Measurements from ENCODE around the gene EFS.

The EFS gene

DNA sequence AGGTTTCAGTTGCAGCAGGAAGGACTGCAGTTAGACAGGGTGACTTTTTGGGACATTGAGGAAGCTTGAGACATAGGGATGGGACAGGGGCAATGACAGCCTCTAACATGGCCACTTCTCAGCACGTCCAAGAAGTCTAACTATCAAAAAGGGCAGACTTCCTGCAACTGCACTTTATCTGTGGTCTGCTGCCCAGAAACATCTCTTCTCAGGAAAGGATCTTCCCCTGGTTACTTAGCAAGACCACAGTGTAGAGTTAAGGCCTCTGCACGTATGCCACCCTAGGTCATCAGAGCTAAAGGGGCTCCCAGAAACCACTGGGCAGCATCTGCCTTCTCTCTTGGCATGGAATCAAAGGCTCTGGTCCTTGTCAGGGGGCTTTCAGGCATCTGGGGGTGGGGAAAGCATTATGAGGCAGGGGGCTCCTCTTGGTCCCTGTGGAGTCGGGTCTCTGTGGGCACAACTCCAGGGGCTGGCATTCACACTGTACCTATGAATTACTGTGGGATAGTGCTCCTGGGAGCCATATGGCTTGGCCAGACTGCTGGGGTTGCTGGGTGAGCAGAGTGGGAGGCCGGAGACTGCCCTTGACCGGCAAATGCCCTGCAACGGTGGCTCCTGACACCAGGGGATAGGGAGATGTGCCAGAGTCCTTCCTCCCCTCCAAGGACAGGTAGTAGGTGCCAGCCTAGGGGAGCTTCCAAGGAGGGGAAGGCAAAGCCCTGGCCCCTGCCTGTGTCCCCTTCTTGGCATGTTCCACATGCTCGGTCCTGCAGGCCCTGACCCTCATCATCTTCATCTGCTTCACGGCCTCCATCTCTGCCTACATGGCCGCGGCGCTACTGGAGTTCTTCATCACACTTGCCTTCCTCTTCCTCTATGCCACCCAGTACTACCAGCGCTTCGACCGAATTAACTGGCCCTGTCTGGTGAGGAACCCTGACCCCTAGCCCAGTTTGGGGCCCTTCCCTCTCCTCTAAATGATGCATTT lies 12.9 kb upstream of the EFS start:
- DNase-seq: no peak

DNA sequence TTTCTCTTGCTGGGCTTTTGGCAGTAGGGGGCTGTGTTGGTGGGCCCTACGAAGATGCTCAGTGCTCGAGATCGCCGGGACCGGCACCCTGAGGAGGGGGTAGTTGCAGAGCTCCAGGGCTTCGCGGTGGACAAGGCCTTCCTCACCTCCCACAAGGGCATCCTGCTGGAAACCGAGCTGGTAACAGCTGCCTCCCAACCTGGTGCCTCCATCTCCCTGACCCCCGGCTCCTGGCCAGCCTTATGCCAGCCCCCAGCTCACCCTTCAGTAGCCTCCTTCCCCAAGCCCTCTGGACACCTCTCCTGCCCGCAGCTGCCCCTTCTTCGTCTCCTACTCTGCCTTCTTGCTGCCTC lies 12.2 kb upstream of the EFS start:
- DNase-seq: no peak

DNA sequence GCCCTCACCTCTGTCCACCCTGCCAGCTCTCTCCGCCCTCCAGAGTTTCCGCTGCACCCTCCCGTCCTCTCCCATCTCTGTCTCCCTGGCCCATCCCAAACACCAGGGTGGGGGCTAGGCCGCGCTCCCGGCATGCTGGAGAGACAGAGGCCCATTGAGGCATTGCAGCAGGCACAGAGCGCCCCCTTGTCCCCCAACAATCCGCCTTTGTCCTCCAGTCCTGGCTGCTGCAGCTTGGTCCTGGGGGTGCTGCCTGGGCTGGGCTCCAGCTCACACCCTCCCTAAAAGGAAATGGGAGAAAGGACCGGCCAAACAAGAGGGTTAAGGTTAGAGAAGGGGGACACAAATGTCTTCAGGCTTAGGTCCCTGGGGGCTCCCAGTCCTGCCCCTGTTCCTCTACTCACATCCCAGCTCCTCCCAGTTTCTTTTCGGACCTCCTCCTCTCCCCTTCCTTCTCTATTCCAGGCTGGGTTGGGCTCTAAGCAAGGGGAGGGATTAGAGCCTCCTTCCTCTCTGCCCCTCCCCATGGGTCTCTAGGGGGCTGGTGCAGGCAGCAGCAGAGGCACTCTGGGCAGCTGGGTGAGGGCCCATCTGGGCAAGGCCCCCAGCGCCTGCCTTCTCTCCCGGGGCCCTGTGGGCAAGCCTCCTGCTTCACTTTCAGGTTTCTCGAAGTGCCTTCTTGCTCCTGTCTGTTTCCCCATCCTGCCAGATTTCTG lies 11.7 kb upstream of the EFS start, which contains the start of gene CMTM5:
CMTM5 (plus strand) TSS at position 565 of the 716 bp plus-strand sequence. CDS start 206 bp downstream, outside the sequence.
- no peak for DNase-seq

DNA sequence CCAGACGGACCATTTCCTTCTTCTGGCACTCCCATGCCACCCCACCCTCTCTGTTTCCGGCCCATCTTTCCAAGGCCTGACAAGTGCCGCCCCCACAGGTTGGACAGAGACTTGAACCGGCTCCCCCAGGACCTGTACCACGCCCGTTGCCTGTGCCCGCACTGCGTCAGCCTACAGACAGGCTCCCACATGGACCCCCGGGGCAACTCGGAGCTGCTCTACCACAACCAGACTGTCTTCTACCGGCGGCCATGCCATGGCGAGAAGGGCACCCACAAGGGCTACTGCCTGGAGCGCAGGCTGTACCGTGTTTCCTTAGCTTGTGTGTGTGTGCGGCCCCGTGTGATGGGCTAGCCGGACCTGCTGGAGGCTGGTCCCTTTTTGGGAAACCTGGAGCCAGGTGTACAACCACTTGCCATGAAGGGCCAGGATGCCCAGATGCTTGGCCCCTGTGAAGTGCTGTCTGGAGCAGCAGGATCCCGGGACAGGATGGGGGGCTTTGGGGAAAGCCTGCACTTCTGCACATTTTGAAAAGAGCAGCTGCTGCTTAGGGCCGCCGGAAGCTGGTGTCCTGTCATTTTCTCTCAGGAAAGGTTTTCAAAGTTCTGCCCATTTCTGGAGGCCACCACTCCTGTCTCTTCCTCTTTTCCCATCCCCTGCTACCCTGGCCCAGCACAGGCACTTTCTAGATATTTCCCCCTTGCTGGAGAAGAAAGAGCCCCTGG lies 10.7 kb upstream of the EFS start:
- DNase-seq: no peak

DNA sequence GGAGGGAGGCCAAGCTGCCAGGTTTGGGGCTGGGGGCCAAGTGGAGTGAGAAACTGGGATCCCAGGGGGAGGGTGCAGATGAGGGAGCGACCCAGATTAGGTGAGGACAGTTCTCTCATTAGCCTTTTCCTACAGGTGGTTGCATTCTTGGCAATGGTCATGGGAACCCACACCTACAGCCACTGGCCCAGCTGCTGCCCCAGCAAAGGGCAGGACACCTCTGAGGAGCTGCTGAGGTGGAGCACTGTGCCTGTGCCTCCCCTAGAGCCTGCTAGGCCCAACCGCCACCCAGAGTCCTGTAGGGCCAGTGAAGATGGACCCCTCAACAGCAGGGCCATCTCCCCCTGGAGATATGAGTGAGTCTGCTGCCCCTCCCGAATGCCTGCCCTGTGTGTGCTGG lies 8.1 kb upstream of the EFS start:
- DNase-seq: no peak

DNA sequence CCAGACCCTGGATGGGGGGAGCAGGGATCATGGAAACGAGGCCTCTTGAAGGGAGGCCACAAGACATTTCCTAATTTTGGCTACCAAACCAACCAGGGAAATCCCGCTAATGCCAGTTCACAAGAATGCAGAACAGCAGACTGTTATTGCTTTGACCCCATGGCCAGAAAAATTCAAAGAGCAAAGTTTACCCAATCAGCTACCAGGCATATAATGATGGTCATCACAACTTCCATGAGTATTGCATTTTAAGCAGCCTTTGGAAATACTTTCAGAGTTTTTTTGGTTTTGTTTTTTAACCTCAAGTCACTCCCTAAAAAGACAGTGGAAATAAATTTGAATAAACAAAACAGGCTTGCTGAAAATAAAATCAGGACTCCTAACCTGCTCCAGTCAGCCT lies 7.5 kb upstream of the EFS start, which contains the start of gene IL25:
IL25 (plus strand) TSS at position 301 of the 400 bp plus-strand sequence.
- no peak for DNase-seq

DNA sequence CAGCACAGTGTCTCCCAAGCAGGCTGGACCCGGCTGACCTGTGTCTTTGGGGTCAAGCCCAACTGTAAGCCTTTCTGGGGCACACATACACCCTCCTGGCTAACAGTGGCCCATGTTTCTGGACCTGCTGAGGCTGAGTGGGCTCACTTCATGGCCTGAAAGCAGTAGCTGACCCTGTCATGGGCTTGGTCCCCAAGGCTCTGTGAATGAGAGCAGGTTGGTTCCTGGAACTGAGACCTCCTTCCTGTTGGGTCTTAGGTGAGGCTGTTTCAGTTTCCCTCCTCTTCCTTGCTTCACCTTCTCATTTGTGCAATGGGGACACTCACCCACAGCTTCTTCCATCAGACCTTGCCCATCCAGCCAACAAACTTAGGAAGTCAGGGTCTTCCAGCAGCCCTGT lies 6.9 kb upstream of the EFS start:
- no peak for DNase-seq

DNA sequence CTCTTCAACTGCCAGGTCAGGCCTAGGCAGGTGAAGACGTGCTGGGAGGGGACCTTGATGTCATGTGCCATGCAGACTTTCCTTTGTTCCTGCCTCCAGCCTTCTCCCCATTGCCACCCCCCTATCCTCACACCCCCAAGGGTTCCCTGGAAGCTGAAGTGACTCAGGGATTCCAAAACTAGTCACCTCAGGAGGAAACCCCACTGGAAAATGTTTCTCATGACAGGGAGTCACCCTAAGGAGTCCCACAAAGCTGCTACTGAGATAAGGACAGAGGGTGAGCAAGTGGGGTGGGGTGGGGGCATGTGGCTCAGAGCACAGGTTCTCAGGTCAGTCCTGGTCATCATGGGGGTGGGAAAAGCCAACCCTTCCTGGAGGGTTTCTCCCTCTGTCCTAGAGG lies 5.2 kb upstream of the EFS start:
- DNase-seq: no peak

DNA sequence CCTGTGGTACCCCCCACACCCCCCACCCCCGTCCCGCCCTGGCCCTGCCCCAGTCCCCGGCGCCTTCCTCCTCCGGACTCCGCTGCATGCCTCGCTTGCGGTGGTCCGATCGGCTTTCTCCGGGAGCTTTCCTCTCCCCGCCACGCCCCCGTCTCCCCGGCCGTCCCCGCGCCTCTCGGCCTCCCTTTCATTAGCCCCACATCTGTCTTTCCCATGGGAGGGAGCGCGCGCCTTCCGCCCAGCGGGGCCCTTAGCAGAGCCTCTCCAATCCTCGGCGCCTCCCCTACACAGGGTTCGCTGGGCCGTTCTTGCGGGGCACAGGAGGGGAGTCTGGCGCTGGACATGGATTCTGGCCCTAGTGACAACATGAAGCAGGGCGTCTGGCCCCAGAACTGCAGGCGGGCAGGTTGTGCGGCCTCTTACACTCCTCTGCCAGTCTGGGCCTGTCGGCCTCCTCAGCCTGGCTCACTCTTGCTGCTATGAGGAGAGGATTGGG lies 1.5 kb upstream of the EFS start:
- no peak for DNase-seq

DNA sequence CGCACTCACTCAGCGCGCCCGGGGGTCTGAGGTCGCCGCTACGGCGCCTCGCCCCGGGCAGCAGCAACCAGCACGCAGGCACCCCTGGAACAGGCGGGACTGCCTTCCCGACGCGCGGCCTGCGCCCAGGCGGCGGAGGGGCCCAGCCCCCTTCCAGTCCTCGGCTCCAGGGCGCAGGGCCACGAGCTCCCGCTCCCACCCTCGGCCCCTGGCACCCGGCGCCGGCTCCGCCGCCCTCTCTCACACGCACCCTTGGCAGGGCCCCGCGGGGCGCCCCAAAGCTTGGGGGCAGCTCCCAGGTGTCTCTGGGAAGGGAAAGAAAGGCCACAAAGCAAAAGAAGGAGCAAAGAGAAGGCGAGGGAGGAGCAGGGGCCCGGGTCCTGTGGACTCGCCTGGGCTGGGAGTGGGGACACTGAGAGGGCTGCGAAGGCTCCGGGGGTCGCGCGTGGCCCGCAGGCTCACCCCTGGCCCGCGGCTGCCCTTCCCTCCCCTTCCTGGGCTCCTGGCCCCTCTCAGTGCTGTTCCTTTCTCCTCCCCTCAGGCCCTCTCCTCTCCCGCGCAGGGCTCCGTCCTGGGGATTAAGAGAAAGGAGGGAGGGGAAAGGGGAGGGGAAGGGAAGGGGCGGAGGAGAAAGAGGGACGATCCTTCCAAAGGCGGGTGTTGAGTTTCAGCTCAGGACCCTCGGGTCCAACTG lies 907 bp upstream of the EFS start:
- DNase-seq: peak in 1 of 3 experiments; percentile 42

DNA sequence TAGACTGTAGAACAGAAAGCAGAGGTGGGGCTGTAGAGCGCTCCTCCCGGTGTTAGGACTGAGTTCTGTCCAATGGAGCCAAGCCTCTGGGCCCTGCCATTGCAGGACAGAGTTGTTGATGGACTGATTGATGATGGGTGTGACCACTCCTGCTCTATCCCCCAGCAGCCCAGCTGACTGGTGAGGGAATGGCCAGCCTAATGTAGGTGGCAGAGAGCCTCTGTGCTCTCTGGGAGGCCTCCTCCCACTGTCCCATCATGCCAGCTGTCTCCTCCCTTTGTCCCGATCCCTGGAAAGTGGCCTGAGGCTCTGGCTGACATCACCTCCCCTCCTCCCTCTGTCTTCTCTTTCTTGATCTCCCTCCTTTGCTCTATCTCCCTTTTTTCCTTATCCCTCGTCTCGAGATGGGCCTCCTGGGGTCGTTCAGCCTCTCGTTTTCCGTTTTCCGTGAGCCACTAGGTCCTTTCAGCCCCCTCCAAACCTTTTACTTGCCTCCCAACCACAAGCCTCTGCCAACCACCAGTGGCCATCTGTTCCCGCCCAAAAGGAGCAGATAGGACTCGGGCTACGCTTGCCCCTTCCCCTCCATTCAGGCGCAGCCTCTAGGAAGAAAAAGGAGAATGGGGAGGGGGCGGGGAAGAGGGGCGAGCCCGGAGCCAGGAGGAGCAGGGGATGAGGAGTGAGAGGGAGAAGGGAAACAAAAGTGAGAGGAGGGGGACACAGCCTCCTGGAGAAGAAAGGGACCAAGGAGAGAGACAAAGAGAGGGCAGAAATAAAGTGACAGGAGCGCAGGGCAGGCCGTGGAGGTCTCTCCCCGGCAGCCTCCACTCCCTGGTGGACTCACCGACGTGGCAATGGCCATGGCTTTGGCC lies 572 bp downstream of the EFS start:
- no peak for DNase-seq

DNA sequence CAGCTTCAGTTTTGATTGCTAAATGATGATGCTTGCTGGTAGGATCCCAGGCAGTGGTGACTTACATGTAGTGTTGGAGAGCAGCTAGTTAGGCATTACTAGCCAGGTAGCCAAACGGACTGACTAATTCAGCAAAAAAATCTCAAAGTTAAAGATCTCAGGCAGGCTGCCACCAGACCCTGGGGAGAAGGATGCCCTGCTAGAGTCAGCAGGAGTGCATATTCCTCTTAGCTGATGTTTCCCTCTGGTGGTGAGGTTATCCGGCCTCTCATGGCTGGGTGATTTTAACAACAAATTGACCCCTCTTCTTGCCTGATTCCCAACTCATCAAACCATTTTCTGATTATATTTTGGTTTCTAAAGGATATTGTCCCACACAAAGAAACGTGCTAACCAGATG lies 2.8 kb downstream of the EFS start:
- peak in 1 of 3 experiments; percentile 20 for DNase-seq

DNA sequence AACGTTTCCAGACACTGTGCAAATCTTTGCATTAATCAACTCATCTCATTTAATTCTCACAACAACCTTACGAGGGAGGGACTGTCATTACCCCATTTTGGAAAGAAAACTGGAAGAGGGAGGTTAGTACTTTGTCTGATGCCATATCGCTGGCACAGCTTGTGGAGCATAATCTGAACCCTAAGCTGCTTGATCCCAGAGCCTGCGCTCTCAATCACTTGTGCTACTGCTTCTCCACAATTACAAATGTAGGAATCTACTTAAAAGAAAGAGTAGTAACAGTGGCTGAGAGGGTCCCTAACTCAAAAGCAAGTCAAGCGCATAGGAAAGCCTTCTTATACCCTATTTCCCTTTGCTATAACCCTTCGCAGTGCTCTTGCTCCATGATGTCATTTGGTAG lies 3.2 kb downstream of the EFS start:
- DNase-seq: no peak

DNA sequence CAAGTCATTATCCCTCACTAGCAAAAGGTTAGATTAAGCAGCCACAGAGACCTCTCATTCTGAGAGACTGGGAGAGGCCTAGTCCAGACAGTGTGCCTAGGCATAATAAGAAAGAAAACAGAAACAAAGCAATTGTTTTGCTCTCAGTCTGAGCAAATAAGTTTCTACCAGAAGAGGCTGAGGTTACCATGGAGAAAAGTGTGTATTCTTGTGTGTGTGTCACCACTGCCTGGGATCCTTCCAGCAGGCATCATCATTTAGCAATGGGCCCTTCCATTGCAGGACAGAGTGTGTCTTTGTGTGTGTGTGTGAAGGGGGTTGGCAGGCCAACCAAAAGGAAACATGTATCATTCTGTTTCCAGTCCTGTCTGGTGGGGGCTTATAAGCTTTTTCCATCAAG lies 3.7 kb downstream of the EFS start:
- DNase-seq: no peak

DNA sequence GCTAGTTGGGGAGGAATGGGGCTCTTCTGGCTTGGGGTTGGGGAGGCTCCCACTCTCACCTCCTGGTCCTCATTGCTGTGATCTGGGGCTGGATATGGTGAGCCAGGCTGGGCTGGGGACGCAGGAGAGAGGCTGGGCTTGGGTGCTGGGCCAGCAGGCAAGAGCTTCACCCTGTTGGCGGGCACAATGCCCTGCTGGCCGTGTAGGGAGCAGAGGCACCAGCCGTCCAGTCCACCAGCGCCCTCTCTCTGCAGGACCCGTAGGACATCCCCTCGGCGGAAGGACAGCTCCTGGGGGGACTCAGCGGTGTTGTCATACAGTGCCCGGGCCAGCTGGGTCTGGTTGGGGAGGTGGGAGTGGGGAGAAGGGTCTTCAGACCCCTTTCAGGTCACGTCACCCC lies 4.5 kb downstream of the EFS start:
- no peak for DNase-seq

DNA sequence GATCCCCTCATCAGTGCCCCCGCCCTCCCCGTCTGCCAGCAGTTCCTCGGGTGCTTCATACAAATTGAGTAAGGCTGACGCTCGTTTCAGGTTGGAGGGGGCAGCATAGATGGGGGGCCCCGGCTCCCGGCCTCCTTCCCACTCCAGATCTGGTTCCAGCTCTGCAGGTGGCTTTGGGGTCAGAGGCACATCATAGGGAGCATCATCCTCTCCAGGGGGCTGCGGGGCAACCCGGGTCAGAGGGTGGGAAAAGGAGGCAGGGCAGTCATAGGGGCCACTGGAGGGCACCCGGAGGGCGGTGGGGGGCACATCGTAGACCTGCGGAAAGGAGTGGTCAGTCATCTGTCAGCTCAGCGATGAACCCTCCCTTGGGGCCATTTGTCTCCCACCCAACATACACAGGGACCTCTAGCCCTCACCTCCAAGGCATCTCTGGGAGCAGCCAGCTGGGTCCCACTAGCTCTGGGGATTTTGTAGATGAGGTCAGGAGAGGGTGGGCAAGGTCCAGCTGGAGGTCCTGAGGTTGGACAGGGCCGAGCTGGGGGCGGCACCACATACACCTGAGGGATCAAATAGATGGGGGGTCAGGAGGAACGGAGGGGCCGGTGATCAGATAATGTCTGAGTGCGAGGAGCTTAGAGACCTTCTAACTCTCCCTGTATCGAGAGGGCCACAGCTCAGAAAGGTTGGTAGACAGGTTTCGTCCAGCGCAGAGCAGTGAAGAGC lies 5.1 kb downstream of the EFS start:
- no peak for DNase-seq

DNA sequence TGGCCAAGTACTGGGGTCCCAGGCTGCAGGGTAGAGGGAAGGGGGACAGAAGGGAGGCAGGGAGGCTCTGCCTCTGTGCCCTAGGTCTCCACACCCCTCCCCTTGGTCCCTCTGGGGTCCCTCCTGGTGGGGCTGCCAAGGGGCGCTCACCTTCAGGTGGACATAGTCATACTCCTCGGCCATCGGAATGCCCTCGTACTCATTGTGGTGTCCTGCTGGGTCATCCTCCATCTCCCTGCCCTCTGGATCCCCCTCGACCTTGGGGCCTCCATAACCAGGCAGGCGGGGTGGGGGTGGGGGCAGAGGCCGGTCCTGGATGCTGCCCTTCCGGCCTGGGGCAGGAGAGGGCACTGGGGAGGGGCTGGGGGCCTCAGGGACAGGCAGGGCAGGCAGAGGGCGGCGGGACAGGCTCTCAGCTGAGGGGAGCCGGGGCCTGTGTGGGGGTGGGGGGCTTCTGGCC lies 5.8 kb downstream of the EFS start:
- DNase-seq: no peak

DNA sequence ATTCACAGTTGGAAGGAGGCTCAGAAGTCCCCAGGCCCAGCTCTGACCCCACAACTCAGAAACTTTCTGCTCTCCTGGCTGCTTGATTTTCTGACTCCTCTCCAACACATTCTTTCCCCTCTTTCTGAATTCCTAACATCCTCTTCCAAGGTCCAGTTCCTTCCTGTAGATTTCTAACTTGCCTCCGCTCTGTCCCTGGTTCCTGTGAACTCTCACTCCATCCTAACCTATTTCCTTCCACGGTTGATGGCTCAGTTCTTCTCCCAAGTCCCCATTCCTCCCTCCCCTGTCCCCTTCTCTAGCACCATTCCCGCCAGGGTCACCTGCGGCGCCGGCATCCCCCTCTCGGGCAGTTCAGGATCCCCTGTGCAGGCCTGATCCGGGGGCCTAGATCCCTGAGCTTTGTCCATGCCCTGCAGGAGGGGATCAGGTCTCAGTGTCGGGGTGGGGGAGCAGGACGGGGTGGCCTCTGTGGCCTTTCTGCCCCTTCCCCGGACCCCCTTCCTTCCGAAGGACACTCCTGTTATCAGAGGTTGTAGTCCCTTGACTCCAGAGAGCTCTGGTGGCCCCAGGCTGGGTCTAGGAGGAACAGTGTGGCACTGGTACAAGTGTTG lies 6.3 kb downstream of the EFS start:
- no peak for DNase-seq

DNA sequence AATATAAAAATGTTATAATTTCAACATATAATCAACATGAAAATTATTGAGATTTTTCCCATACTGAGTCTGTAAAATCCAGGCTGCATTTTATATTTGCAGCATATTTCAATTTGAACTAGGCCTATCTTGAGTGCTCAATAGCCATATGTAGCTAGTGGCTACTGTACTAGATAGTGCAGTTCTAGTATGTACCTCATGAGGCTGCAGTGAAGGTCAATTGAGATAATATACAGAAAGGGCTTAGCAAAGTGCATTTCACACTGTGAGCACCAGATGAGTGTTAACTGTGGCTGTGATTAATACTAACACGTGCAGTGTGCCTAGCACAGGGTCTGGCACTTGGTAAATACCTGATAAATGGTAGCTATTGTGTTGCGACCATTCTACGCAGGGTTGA lies 6.9 kb downstream of the EFS start:
- no peak for DNase-seq

DNA sequence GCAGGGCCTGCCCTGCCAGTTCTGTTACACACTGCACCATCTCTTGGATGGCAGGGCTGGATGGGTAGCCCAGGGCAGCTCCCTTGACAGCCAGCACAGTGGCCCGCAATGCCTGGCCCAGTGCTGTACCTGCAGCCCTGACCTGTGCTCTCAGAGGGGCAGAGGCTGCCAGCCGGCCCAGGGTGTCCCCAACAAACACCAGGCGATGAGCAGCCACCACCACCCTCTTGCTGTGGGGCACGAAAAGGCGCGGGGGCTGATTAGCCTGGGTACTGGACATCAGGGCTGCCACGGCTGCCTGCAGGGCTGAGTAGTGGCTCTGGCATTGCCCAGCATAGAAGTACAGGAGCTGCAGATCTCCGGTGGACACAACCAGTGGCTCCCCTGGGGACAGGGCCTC lies 7.7 kb downstream of the EFS start:
- no peak for DNase-seq

Measured in NCI-H1417 (cell line).